Type B pancreatic cell (in vitro differentiated cells): ENCODE results near the gene C19orf25. TPM values are rescaled to one million over a fixed set of nuclear protein-coding genes. Genes with fewer than 3 reads are reported as not detected.

ENCODE experiments used
- DNase-seq: peaks from one replicate; pipeline ENCODE4 v3.0.0; 2021; ENCODE audit warnings: mixed read lengths; ENCODE audit not compliant: unreplicated experiment; ENCODE audit errors: extremely low spot score
- H3K27ac Mint-ChIP-seq: 2 replicates; pipeline ENCODE4 v1.8.0; 2021; ENCODE audit warnings: mild to moderate bottlenecking, mixed read lengths
- H3K27me3 Mint-ChIP-seq: 2 replicates; pipeline ENCODE4 v1.8.0; 2021; ENCODE audit warnings: mixed read lengths
- H3K36me3 Mint-ChIP-seq: 2 replicates; pipeline ENCODE4 v1.8.0; 2021; ENCODE audit warnings: mixed read lengths
- H3K4me1 Mint-ChIP-seq: one replicate; pipeline ENCODE4 v1.8.0; 2021; ENCODE audit warnings: mixed read lengths; ENCODE audit not compliant: unreplicated experiment
- H3K4me3 Mint-ChIP-seq: 2 replicates; pipeline ENCODE4 v1.8.0; 2021; ENCODE audit warnings: mild to moderate bottlenecking, mixed read lengths
- H3K9me3 Mint-ChIP-seq: 2 replicates; pipeline ENCODE4 v1.8.0; 2021; ENCODE audit warnings: mixed read lengths
- CTCF ChIP-seq: fragments of 200-600 bp; sonication (generic); conservative IDR thresholded peaks from 2 replicates; pipeline ENCODE4 v1.5.0; 2021; ENCODE audit warnings: antibody characterized with exemption, mild to moderate bottlenecking
- total RNA-seq: library from RNA; stranded (reverse); gene quantifications from 2 replicates; pipeline ENCODE4 v1.2.1, GENCODE V29; 2021; ENCODE audit warnings: low replicate concordance

C19orf25 gene
- total RNA-seq, 1 donor from 2014 or later: 37.5 TPM

- H3K27ac Mint-ChIP-seq: no peak overlapping the region
- no peaks in the 10 kb centered on the region for H3K4me1 Mint-ChIP-seq
- no peaks in the 10 kb centered on the region for H3K9me3 Mint-ChIP-seq
- no peak overlapping the region for H3K4me3 Mint-ChIP-seq
- TF ChIP-seq CTCF: no peak
- peaks cover 26% of the 10 kb centered on the region for H3K27me3 Mint-ChIP-seq
- no peaks in the 10 kb centered on the region for H3K36me3 Mint-ChIP-seq
- DNase-seq: no peak
These were observed 19.5 kb downstream of the C19orf25 start for GRCh38 chr19:1459479-1459878.

GRCh38 chr19:1457892-1458291 is 21.1 kb downstream of the C19orf25 start:
- no peak for TF ChIP-seq CTCF
- H3K27me3 Mint-ChIP-seq: peaks cover 32% of the 10 kb centered on the region
- H3K4me1 Mint-ChIP-seq: peaks cover 4% of the 10 kb centered on the region
- H3K27ac Mint-ChIP-seq: no peak overlapping the region
- no peak overlapping the region for H3K4me3 Mint-ChIP-seq
- no peaks in the 10 kb centered on the region for H3K36me3 Mint-ChIP-seq
- no peaks in the 10 kb centered on the region for H3K9me3 Mint-ChIP-seq
- no peak for DNase-seq

GRCh38 chr19:1457031-1457739 is 21.8 kb downstream of the C19orf25 start:
- Mint-ChIP-seq H3K27ac (no peak overlapping the region), H3K36me3 (no peaks in the 10 kb centered on the region), H3K27me3 (peaks cover 39% of the 10 kb centered on the region), H3K4me1 (peaks cover 4% of the 10 kb centered on the region), H3K4me3 (no peak overlapping the region), H3K9me3 (no peaks in the 10 kb centered on the region)
- peak; percentile 22 for TF ChIP-seq CTCF
- no peak for DNase-seq

- Mint-ChIP-seq H3K4me3 (no peak overlapping the region), H3K4me1 (peaks cover 4% of the 10 kb centered on the region), H3K27me3 (peaks cover 48% of the 10 kb centered on the region), H3K27ac (no peak overlapping the region), H3K36me3 (no peaks in the 10 kb centered on the region), H3K9me3 (no peaks in the 10 kb centered on the region)
- DNase-seq: no peak
- TF ChIP-seq CTCF: no peak
These were observed 22.7 kb downstream of the C19orf25 start for GRCh38 chr19:1456121-1456900.

GRCh38 chr19:1455336-1456120 is 23.5 kb downstream of the C19orf25 start:
- Mint-ChIP-seq H3K4me3 (peak overlapping the region; percentile 41), H3K36me3 (no peaks in the 10 kb centered on the region), H3K27me3 (peaks cover 56% of the 10 kb centered on the region), H3K9me3 (no peaks in the 10 kb centered on the region), H3K4me1 (peaks cover 9% of the 10 kb centered on the region), H3K27ac (no peak overlapping the region)
- no peak for DNase-seq
- no peak for TF ChIP-seq CTCF
